Middle frontal gyrus (tissue), 1 donor: ENCODE results near the gene CASKIN1.
"Not testable (repeated sequence)": the region's sequence is repeated elsewhere in the genome, so short reads cannot be mapped to it uniquely, and the experiment has no call there.

Experiments used
- DNase-seq: peaks from one replicate; pipeline ENCODE4 v3.0.0-alpha.2; 2015; ENCODE audit warnings: low spot score; ENCODE audit errors: extremely low spot score

The CASKIN1 gene

GRCh38 chr16:2143878-2144485 lies 52.4 kb downstream of the CASKIN1 start:
- DNase-seq, result no peak

GRCh38 chr16:2142942-2143877 lies 53.2 kb downstream of the CASKIN1 start:
- peak; percentile 40 for DNase-seq

- DNase-seq, result peak; percentile 73
Observed at GRCh38 chr16:2135770-2136490, 60.5 kb downstream of the CASKIN1 start, which contains the start of gene PKD1. TSS of gene PKD1 (minus strand) at chr16:2135898. CDS start at chr16:2135689, 209 bp downstream.

GRCh38 chr16:2135071-2135470 lies 61.3 kb downstream of the CASKIN1 start:
- not testable (repeated sequence) for DNase-seq

- DNase-seq, result not testable (repeated sequence)
Observed at GRCh38 chr16:2133797-2134196, 62.6 kb downstream of the CASKIN1 start.

- not testable (repeated sequence) for DNase-seq
Observed at GRCh38 chr16:2129890-2130447, 66.4 kb downstream of the CASKIN1 start.

- DNase-seq, result not testable (repeated sequence)
Observed at GRCh38 chr16:2129251-2129650, 67.2 kb downstream of the CASKIN1 start.

GRCh38 chr16:2127630-2128280 lies 68.7 kb downstream of the CASKIN1 start:
- not testable (repeated sequence) for DNase-seq
